Esophagus muscularis mucosa (tissue), 4 donors: ENCODE data around the gene TUSC2. TPM values are rescaled to one million over a fixed set of nuclear protein-coding genes. Genes with fewer than 3 reads are reported as not detected.
A peak's percentile ranks its signal among the peaks of the same experiment; 100 is the strongest.

Source experiments
- DNase-seq: peaks from one replicate; pipeline ENCODE4 v3.0.0-alpha.2; 2017; ENCODE audit errors: extremely low spot score
- H3K27ac ChIP-seq, 4 donors: fragments of 200-600 bp; sonication (generic); replicated peaks in 1 of 4; 1 replicate in 3 of 4; 2 replicates in 1 of 4; pipeline ENCODE4 v1.5.1; 2016 to 2019; ENCODE audit warnings: mild to moderate bottlenecking in 1 of 4
- H3K27me3 ChIP-seq, 4 donors: fragments of 200-600 bp; sonication (generic); one replicate each; pipeline versions ENCODE4 v1.5.1 to v1.6.0; 2016 to 2019
- H3K36me3 ChIP-seq, 4 donors: fragments of 200-600 bp; sonication (generic); one replicate each; pipeline ENCODE4 v1.5.1; 2016 to 2019
- H3K4me1 ChIP-seq, 4 donors: fragments of 200-600 bp; sonication (generic); one replicate each; pipeline ENCODE4 v1.5.1; 2016 to 2019
- H3K4me3 ChIP-seq, 4 donors: fragments of 200-600 bp; sonication (generic); 1 replicate in 2 of 4; 2 replicates in 2 of 4; pipeline ENCODE4 v1.5.1; 2016 to 2019; ENCODE audit warnings: mild to moderate bottlenecking in 4 of 4, moderate library complexity in 1 of 4
- H3K9me3 ChIP-seq, 4 donors: fragments of 200-600 bp; sonication (generic); 1 replicate in 3 of 4; 2 replicates in 1 of 4; pipeline ENCODE4 v1.5.1; 2016 to 2019
- EP300 ChIP-seq: sonication (generic); formaldehyde crosslinking; IDR thresholded peaks from one replicate; pipeline ENCODE4 v1.6.1; 2017; ENCODE audit warnings: antibody characterized with exemption
- POLR2A ChIP-seq: fragments of 450-650 bp; IDR thresholded peaks from one replicate; pipeline ENCODE4 v1.6.1; 2017; ENCODE audit warnings: antibody characterized with exemption, moderate library complexity, mild to moderate bottlenecking, low read depth
- POLR2AphosphoS5 ChIP-seq, 2 donors: sonication (generic); formaldehyde crosslinking; IDR thresholded peaks; one replicate each; pipeline ENCODE4 v1.6.1; 2017; ENCODE audit warnings: antibody characterized with exemption in 2 of 2
- WGBS: methylation state at CpG from one replicate; pipeline ENCODE4 v1.1.5; 2018; 5-methylcytosine and 5-hydroxymethylcytosine counted together
- intact Hi-C: fragments of 100-400 bp; cut with DNase I; formaldehyde crosslinking; loops from one replicate; pipeline ENCODE4 v1.15.1; 2023
- total RNA-seq, 4 donors: library from RNA; depleted of rRNA; stranded (reverse); fragments of >200 nt; gene quantifications; one replicate each; pipeline versions ENCODE4 v1.1.0 to v1.2.1, GENCODE V29; 2016
- TF ChIP-seq, protein P1 (sequence below), 3 experiments: fragments of 200-600 bp in 2 of 3; fragments of 450-650 bp in 1 of 3; sonication (generic) in 2 of 3; IDR thresholded peaks; one replicate each; pipeline ENCODE4 v1.5.1; 2017 to 2019; ENCODE audit warnings: antibody characterized with exemption in 3 of 3, mild to moderate bottlenecking in 2 of 3, moderate library complexity in 1 of 3

TUSC2 gene
- total RNA-seq, 4 donors from 2014 or later = 18.7 to 40.6 (median 37.5) TPM

DNA sequence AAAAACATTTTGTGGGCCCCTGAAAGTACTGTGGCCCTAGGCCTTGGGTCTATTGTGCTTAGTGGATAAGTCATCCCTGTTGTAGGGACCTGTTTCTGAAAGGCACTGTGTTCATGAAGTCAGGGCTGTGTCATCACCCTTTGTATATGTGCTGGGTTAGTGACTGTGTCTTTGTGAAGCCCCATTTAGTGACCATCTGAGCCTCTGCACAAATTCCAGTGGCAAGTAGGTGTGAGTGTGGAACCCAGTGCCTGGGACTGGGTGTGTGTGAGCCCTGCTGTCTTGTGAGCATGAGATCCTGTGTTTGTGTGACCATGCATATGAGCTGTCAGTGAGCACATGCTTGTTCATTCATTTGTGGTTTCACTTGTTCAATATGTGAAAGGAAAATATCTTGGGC lies 23.4 kb downstream of the TUSC2 start:
- Histone ChIP-seq H3K27ac (no peak overlapping the region), H3K36me3 (peaks cover 0 to 10% (median 4%) of the 10 kb centered on the region in 4 donors), H3K4me1 (peaks cover 16 to 40% (median 37%) of the 10 kb centered on the region in 4 donors), H3K27me3 (no peaks in the 10 kb centered on the region), H3K4me3 (no peak overlapping the region), H3K9me3 (no peaks in the 10 kb centered on the region)
- TF ChIP-seq, protein P1, sequence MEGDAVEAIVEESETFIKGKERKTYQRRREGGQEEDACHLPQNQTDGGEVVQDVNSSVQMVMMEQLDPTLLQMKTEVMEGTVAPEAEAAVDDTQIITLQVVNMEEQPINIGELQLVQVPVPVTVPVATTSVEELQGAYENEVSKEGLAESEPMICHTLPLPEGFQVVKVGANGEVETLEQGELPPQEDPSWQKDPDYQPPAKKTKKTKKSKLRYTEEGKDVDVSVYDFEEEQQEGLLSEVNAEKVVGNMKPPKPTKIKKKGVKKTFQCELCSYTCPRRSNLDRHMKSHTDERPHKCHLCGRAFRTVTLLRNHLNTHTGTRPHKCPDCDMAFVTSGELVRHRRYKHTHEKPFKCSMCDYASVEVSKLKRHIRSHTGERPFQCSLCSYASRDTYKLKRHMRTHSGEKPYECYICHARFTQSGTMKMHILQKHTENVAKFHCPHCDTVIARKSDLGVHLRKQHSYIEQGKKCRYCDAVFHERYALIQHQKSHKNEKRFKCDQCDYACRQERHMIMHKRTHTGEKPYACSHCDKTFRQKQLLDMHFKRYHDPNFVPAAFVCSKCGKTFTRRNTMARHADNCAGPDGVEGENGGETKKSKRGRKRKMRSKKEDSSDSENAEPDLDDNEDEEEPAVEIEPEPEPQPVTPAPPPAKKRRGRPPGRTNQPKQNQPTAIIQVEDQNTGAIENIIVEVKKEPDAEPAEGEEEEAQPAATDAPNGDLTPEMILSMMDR (IDR thresholded peaks at IDR 0.05) = no peak
- TF ChIP-seq EP300 (no peak), POLR2AphosphoS5 (IDR thresholded peaks at IDR 0.05) (no peak), POLR2A (no peak)
- intact Hi-C loops = no loop called here
- DNase-seq = no peak

DNA sequence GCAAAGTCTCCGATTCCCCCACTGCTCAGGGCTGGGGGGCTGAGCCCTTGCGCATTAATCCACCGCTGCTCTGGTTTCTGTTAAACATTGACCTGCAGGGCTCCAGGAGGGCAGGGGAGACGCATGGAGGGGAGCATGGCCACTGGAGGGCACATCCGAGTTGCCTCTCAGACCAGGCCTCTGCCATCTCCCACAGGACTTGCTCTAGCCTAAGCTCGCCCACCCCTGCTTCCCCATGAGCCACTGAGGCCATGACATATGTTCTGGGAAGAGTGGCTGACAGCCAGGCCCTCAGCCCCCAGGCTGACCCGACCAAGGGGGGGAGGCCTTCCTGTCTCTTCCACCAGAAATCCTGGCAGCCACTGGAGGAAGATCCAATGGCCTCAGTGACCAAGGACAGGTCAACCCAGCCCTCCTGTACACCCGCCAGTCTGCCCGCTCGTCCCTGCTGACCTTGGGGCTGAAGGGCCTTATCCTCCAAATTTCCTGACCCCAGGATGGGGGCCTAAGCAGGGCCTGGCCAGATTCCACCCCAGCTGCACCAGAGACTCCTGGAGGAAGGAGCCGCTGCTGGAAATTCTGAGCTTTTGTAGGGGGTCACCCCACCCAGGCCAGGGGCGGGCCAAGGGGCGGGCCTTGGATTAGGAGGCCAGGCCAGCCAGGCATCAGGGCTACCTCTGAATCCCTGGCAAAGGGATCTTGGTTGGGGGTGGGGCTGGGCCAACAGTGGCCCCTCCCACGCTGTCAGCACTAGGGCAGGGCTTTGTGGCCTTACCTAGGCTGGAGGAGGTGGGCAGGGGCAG lies 24.8 kb downstream of the TUSC2 start, which contains the start of gene HYAL1:
HYAL1 (minus strand) TSS at position 562 of the 803 bp plus-strand sequence. CDS start 618 bp downstream, outside the sequence.
- intact Hi-C loops = no loop called here

DNA sequence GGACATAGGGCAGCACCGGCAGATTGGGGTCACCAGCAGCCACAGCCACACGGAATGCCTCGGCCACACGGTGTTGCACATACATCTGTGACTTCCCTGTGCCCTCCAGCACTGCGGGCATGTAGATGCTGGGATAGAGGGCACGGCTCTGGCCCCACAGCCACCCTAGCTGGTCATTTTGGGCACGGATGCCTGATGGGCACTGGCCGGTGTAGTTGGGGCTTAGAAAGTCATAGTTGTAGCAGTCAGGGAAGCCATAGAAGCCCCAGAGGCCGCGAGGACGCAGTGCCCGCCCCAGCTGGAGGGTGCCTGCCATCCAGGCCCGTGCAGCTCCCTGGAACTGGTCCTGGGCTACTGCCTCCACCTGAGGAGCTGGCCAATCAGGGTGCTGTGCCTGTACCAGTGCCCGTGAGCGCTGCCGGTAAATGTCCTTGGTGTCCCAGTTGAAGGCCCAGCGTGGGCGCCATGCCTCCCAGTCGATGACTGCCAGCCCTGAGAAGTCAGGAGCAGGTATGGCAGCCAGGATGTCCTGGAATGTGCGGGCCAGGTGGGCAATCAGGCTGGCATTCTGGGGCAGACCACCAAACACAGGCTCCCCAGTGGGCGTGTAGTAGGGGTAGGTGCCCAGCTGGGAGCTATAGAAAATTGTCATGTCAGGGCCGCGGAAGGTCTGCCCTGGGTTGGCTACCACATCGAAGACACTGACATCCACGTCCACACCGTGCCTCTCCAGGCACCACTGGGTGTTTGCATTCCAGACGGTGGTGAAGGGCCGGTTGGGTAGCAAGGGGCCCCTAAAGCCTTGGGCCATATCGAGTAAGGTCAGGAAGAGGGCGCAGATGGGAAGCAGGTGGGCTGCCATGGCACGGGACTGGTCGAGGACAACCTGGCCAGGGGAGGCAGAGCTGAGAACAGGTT lies 25.7 kb downstream of the TUSC2 start:
- no peak for DNase-seq
- H3K4me3 ChIP-seq = peak overlapping the region; percentile 28 to 53 (median 36)
- peaks cover 27 to 55% (median 52%) of the 10 kb centered on the region in 4 donors for H3K4me1 ChIP-seq
- intact Hi-C loops = no loop called here
- no peaks in the 10 kb centered on the region for H3K9me3 ChIP-seq
- H3K27ac ChIP-seq = peak overlapping the region; percentile 64 to 91 (median 70)
- H3K36me3 ChIP-seq = peaks cover 0 to 4% (median 0%) of the 10 kb centered on the region in 4 donors
- no peak for TF ChIP-seq POLR2A
- no peak for TF ChIP-seq POLR2AphosphoS5 (IDR thresholded peaks at IDR 0.05)
- TF ChIP-seq EP300 = no peak
- TF ChIP-seq, protein P1 (IDR thresholded peaks at IDR 0.05) = no peak
- WGBS = 90% methylated on average over 14 of the region's 32 CpGs
- no peaks in the 10 kb centered on the region for H3K27me3 ChIP-seq

More for the DNA sequence above, 24.8 kb downstream of the TUSC2 start, which contains the start of gene HYAL1:
- Histone ChIP-seq H3K4me3 (peak within 1 kb of the TSS; percentile 28 to 53 (median 36)), H3K27me3 (no peaks in the 10 kb centered on the region), H3K36me3 (peaks cover 0 to 4% (median 0%) of the 10 kb centered on the region in 4 donors), H3K4me1 (peaks cover 23 to 48% (median 45%) of the 10 kb centered on the region in 4 donors), H3K27ac (peak within 1 kb of the TSS; percentile 64 to 91 (median 70)), H3K9me3 (no peaks in the 10 kb centered on the region)
- DNase-seq = no peak
- WGBS = 78% methylated on average over 4 of the region's 14 CpGs
- TF ChIP-seq, protein P1 (IDR thresholded peaks at IDR 0.05) = no peak
- peak; percentile 20 to 68 for TF ChIP-seq POLR2AphosphoS5 (IDR thresholded peaks at IDR 0.05)
- TF ChIP-seq EP300 = no peak

DNA sequence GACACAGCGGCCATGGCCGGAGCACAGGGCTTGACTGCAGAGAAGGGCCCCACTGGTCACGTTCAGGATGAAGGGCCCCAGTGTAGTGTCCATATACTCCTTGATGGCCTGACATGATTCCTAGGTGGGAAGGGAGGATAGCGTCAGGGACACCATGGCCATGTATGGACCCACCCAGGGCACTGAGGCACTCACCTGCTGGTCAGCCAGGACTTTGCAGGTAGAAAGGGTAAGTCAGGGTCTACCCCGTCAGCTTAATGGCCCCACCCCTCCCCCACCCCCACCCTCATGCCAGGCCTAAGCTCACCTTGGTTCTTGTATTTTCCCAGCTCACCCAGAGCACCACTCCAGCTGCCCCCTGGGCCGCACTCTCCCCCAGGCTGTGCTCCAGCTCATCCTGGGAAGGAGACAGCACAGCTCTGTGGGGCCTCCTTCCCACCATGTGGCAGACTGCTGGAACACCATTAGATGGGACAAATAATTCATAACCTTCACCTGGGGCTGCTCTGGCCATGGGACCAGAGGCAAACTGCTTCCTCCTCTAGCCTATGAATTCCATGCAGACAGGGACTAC lies 27.3 kb downstream of the TUSC2 start:
- H3K27ac ChIP-seq = peak overlapping the region; percentile 86 to 93 (median 92)
- TF ChIP-seq POLR2A (no peak), POLR2AphosphoS5 (IDR thresholded peaks at IDR 0.05) (no peak), EP300 (no peak)
- TF ChIP-seq, protein P1 (IDR thresholded peaks at IDR 0.05) = no peak
- peak overlapping the region in 3 of 4 donors; percentile 70 to 74 (median 74) for H3K4me3 ChIP-seq
- no peak for DNase-seq
- H3K27me3 ChIP-seq = no peaks in the 10 kb centered on the region
- H3K36me3 ChIP-seq = peaks cover 0 to 9% (median 2%) of the 10 kb centered on the region in 4 donors
- H3K4me1 ChIP-seq = peaks cover 27 to 56% (median 52%) of the 10 kb centered on the region in 4 donors
- H3K9me3 ChIP-seq = no peaks in the 10 kb centered on the region
- intact Hi-C loops = no loop called here
- WGBS = 91% methylated on average over 6 of the region's 6 CpGs
